B cell (primary cell): ENCODE results near the gene EEF1A2. TPM values are rescaled to one million over a fixed set of nuclear protein-coding genes. Genes with fewer than 3 reads are reported as not detected.

Source experiments
- ATAC-seq: fragments of 200-7000 bp; cut with Tn5 transposase; one replicate; pipeline ENCODE4 v1.10.0; 2021; ENCODE audit warnings: low read depth, mild to moderate bottlenecking, moderate number of reproducible peaks, moderate library complexity
- CTCF ChIA-PET: fragments of 350-600 bp; sonication (Branson Sonifier 250); formaldehyde crosslinking; loops from one replicate; lab custom pipeline; 2021; ENCODE audit warnings: antibody characterized with exemption, inconsistent platforms; lab: Charles Lee
- POLR2A ChIA-PET: fragments of 350-600 bp; sonication (Branson Sonifier 250); formaldehyde crosslinking; loops from one replicate; lab custom pipeline; 2021; ENCODE audit warnings: antibody characterized with exemption; lab: Charles Lee
- DNase-seq: peaks from one replicate; pipeline ENCODE4 v3.0.0; 2013
- H2AFZ ChIP-seq: 2 replicates; pipeline ENCODE4 v1.6.1; 2012; ENCODE audit warnings: mild to moderate bottlenecking, low read depth, low read length; ENCODE audit not compliant: insufficient read depth, poor library complexity, severe bottlenecking
- H3K27ac ChIP-seq, 2 donors: 1 replicate in 1 of 2; 2 replicates in 1 of 2; pipeline ENCODE4 v1.5.1; 2012 to 2013; ENCODE audit warnings: low read length in 2 of 2, mild to moderate bottlenecking in 2 of 2, moderate library complexity in 1 of 2
- H3K27me3 ChIP-seq, 4 experiments: fragments of 200-600 bp in 1 of 4; sonication (generic) in 1 of 4; replicated peaks in 1 of 4; 1 replicate in 2 of 4; 2 replicates in 2 of 4; pipeline versions ENCODE4 v1.6.1 to v1.7.0; 2013 to 2016; ENCODE audit warnings: low read length in 3 of 4, mild to moderate bottlenecking in 2 of 4, mixed read lengths in 1 of 4, moderate library complexity in 1 of 4; ENCODE audit not compliant: insufficient read depth in 4 of 4, control insufficient read depth in 3 of 4; ENCODE audit errors: control extremely low read depth in 1 of 4
- H3K36me3 ChIP-seq, 2 experiments: replicated peaks in 1 of 2; 1 replicate in 1 of 2; 2 replicates in 1 of 2; pipeline versions ENCODE4 v1.6.1 to v1.7.1; 2013; ENCODE audit warnings: low read length in 1 of 2; ENCODE audit not compliant: insufficient read depth in 2 of 2, control insufficient read depth in 1 of 2; ENCODE audit errors: control extremely low read depth in 1 of 2, extremely low read depth in 1 of 2
- H3K4me1 ChIP-seq, 2 donors: fragments of 200-600 bp in 1 of 2; sonication (generic) in 1 of 2; 1 replicate in 1 of 2; 2 replicates in 1 of 2; pipeline versions ENCODE4 v1.5.1 to v1.6.1; 2013 to 2017; ENCODE audit warnings: low read length in 2 of 2; ENCODE audit not compliant: control insufficient read depth in 2 of 2, insufficient read depth in 2 of 2
- H3K4me2 ChIP-seq: replicated peaks from 2 replicates; pipeline ENCODE3; 2012; ENCODE audit warnings: mild to moderate bottlenecking, low read depth, low read length; ENCODE audit not compliant: poor library complexity, severe bottlenecking
- H3K4me3 ChIP-seq, 5 experiments: fragments of 200-600 bp in 1 of 5; sonication (generic) in 1 of 5; 1 replicate in 3 of 5; 2 replicates in 2 of 5; pipeline versions ENCODE4 v1.5.1 to v1.7.0; 2011 to 2016; ENCODE audit warnings: low read length in 4 of 5, mild to moderate bottlenecking in 4 of 5, low read depth in 2 of 5, control low read depth in 1 of 5, moderate library complexity in 1 of 5; ENCODE audit not compliant: insufficient read depth in 1 of 5; ENCODE audit errors: control extremely low read depth in 1 of 5, extremely low read depth in 1 of 5
- H3K79me2 ChIP-seq: fragments of 200-600 bp; sonication (generic); one replicate; pipeline ENCODE4 v1.6.0; 2016; ENCODE audit warnings: low read length; ENCODE audit not compliant: control insufficient read depth, insufficient read depth
- H3K9ac ChIP-seq: fragments of 200-600 bp; sonication (generic); 2 replicates; pipeline ENCODE4 v1.6.1; 2017; ENCODE audit warnings: mild to moderate bottlenecking, low read length, moderate library complexity
- H3K9me3 ChIP-seq, 3 donors: one replicate each; pipeline versions ENCODE4 v1.6.1 to v1.7.1; 2013; ENCODE audit warnings: low read length in 2 of 3; ENCODE audit not compliant: control insufficient read depth in 2 of 3, insufficient read depth in 1 of 3; ENCODE audit errors: control extremely low read depth in 1 of 3
- H4K20me1 ChIP-seq: 2 replicates; pipeline ENCODE4 v1.6.0; 2012; ENCODE audit warnings: mild to moderate bottlenecking, low read length; ENCODE audit not compliant: insufficient read depth, control insufficient read depth, poor library complexity, severe bottlenecking
- H3K27ac Mint-ChIP-seq: one replicate; pipeline ENCODE4 v1.8.0; 2021; ENCODE audit warnings: mixed read lengths
- H3K27me3 Mint-ChIP-seq: one replicate; pipeline ENCODE4 v1.8.0; 2021; ENCODE audit warnings: mixed read lengths
- H3K4me1 Mint-ChIP-seq: one replicate; pipeline ENCODE4 v1.8.0; 2021; ENCODE audit warnings: mixed read lengths
- H3K4me3 Mint-ChIP-seq: one replicate; pipeline ENCODE4 v1.8.0; 2021; ENCODE audit warnings: mixed read lengths
- H3K9me3 Mint-ChIP-seq: one replicate; pipeline ENCODE4 v1.8.0; 2022; ENCODE audit warnings: mixed read lengths; ENCODE audit not compliant: insufficient read depth
- EZH2 ChIP-seq: IDR thresholded peaks from 2 replicates; pipeline ENCODE4 v1.6.1; 2012; ENCODE audit warnings: borderline replicate concordance, low read depth, mild to moderate bottlenecking, moderate library complexity, low read length; ENCODE audit not compliant: insufficient read depth, poor library complexity, severe bottlenecking
- WGBS: methylation state at CpG from one replicate; pipeline ENCODE4 v1.1.5; 2013; ENCODE audit warnings: missing lambda C conversion rate; ENCODE audit not compliant: insufficient coverage; 5-methylcytosine and 5-hydroxymethylcytosine counted together
- intact Hi-C: fragments of 100-400 bp; cut with micrococcal nuclease; formaldehyde crosslinking; loops from one replicate; pipeline ENCODE4 v1.10.0; 2022
- polyA plus RNA-seq: library from polyadenylated mRNA; depleted of rRNA; stranded (reverse); fragments of >200 nt; gene quantifications from 2 replicates; pipeline ENCODE4 v1.2.3, GENCODE V29; 2012
- total RNA-seq, 2 donors: library from RNA; stranded (reverse); fragments of 120-200 nt in 1 of 2; gene quantifications; 1 replicate in 1 of 2; 2 replicates in 1 of 2; pipeline versions ENCODE4 v1.2.3 to v1.2.4, GENCODE V29; 2013 to 2022
- TF ChIP-seq, protein P1 (sequence below): fragments of 200-600 bp; IDR thresholded peaks from one replicate; pipeline ENCODE4 v1.8.0; 2022; ENCODE audit warnings: antibody characterized with exemption, mild to moderate bottlenecking

The EEF1A2 gene
- total and polyA plus RNA-seq, 2 donors (not counting 1 experiment from before 2014, with no cell fraction given) = 2.2 to 2.9 TPM

DNA sequence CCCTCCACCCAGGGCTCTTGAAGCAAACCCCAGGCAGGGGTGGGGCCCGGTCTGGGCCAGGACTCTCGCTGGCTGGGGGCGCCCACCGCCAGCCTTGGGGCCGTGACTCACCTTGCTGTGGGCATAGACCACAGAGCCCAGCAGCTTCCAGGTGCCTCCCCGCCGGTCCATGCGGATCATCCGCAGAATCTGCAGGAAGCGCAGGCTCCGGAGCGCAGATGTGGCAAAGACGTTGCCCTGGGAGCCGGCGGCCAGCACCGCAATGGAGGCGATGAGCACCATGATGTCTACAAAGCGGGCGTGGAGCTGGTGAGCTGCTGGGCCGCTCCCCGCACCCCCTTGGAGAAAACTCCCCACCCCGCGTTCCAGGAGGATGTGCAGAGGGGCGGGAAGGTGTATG is 54.3 kb downstream of the EEF1A2 start:
- DNase-seq (no peak), ATAC-seq (no peak)
- Mint-ChIP-seq H3K4me3 (no peak overlapping the region), H3K27me3 (peaks cover 15% of the 10 kb centered on the region), H3K9me3 (no peaks in the 10 kb centered on the region), H3K4me1 (peaks cover 15% of the 10 kb centered on the region), H3K27ac (no peak overlapping the region)
- 95% methylated on average over 24 of the region's 24 CpGs for WGBS
- Histone ChIP-seq H3K9me3 (peaks cover 0 to 19% (median 0%) of the 10 kb centered on the region in 3 donors), H3K27me3 (peaks cover 0 to 39% (median 1%) of the 10 kb centered on the region in 4 experiments), H3K36me3 (no peaks in the 10 kb centered on the region), H2AFZ (no peak overlapping the region), H3K79me2 (no peaks in the 10 kb centered on the region), H4K20me1 (no peaks in the 10 kb centered on the region), H3K4me3 (no peak overlapping the region), H3K4me1 (peaks cover 10 to 27% of the 10 kb centered on the region in 2 donors), H3K27ac (no peak overlapping the region), H3K4me2 (no peak overlapping the region), H3K9ac (no peak overlapping the region)
- TF ChIP-seq, protein P1, sequence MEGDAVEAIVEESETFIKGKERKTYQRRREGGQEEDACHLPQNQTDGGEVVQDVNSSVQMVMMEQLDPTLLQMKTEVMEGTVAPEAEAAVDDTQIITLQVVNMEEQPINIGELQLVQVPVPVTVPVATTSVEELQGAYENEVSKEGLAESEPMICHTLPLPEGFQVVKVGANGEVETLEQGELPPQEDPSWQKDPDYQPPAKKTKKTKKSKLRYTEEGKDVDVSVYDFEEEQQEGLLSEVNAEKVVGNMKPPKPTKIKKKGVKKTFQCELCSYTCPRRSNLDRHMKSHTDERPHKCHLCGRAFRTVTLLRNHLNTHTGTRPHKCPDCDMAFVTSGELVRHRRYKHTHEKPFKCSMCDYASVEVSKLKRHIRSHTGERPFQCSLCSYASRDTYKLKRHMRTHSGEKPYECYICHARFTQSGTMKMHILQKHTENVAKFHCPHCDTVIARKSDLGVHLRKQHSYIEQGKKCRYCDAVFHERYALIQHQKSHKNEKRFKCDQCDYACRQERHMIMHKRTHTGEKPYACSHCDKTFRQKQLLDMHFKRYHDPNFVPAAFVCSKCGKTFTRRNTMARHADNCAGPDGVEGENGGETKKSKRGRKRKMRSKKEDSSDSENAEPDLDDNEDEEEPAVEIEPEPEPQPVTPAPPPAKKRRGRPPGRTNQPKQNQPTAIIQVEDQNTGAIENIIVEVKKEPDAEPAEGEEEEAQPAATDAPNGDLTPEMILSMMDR = no peak
- TF ChIP-seq EZH2 = no peak
- CTCF ChIA-PET = no interaction called here
- POLR2A ChIA-PET = no interaction called here
- intact Hi-C loops = no loop called here

DNA sequence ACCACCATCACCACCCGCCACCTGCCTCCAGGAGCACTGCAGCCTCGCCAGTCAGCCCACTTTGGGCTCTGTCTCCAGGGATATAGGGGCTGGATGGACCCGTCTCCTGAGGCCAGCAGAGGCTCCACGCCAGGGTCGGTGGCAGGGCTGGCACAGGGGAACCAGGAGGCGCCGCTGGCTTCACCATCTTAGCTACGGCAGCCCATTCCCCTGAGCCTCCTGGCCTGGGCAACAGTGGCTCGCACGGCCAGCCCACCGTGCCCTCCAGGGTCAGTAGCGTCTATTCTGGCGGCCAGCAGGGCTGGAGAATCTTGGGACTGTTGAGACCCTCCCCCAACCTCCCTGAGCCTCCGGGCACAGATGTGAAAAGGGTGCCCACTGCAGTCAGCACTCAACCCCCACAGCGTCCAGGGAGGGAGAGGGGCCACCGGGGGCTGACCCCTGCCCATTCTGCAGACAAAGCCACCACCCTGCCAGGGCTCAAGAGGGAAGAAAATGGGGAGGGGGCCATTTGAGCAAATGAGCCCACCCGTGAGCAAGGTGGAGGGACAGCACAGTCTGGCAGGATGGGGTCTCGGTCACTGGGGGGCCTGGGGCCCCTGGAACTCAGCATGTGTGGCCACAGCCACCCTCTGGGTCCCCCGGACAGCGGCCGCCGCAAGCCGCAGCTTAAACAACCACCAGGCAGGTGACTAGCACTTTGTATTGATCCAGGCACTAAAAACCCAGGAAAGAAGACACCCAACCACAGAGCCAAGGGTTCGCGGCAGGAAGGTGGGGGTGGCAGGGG is 55.1 kb downstream of the EEF1A2 start:
- POLR2A ChIA-PET = no interaction called here
- H3K27me3 ChIP-seq = peaks cover 0 to 39% (median 1%) of the 10 kb centered on the region in 4 experiments

More for the DNA sequence above, 55.1 kb downstream of the EEF1A2 start:
- peaks cover 10 to 27% of the 10 kb centered on the region in 2 donors for H3K4me1 ChIP-seq
- H2AFZ ChIP-seq = no peak overlapping the region
- WGBS = 89% methylated on average over 22 of the region's 25 CpGs
- H3K36me3 ChIP-seq = no peaks in the 10 kb centered on the region
- H3K4me3 ChIP-seq = no peak overlapping the region
- Mint-ChIP-seq H3K4me1 (peaks cover 15% of the 10 kb centered on the region), H3K4me3 (no peak overlapping the region), H3K9me3 (no peaks in the 10 kb centered on the region), H3K27ac (no peak overlapping the region), H3K27me3 (peaks cover 11% of the 10 kb centered on the region)
- intact Hi-C loops = no loop called here
- TF ChIP-seq, protein P1 = no peak
- TF ChIP-seq EZH2 = no peak
- ATAC-seq (no peak), DNase-seq (no peak)
- H3K27ac ChIP-seq = no peak overlapping the region
- CTCF ChIA-PET = no interaction called here
- no peaks in the 10 kb centered on the region for H4K20me1 ChIP-seq
- no peaks in the 10 kb centered on the region for H3K79me2 ChIP-seq
- peaks cover 0 to 14% (median 0%) of the 10 kb centered on the region in 3 donors for H3K9me3 ChIP-seq
- no peak overlapping the region for H3K4me2 ChIP-seq
- no peak overlapping the region for H3K9ac ChIP-seq
